EH (cell line): ENCODE data around the gene GCAT.
"Not testable (repeated sequence)": the region's sequence is repeated elsewhere in the genome, so short reads cannot be mapped to it uniquely, and the experiment has no call there.

ENCODE experiments used
- DNase-seq: peaks from one replicate; pipeline ENCODE4 v3.0.0-alpha.2; 2015; ENCODE audit warnings: low read depth

Gene GCAT

GRCh38 chr22:37782340-37783168, 25.2 kb upstream of the GCAT start:
- peak; percentile 97 for DNase-seq

- no peak for DNase-seq
Observed at GRCh38 chr22:37784829-37785495, 22.8 kb upstream of the GCAT start.

GRCh38 chr22:37790234-37790633, 17.5 kb upstream of the GCAT start:
- DNase-seq = no peak

- no peak for DNase-seq
Observed at GRCh38 chr22:37792494-37792893, 15.2 kb upstream of the GCAT start.

- DNase-seq = no peak
Observed at GRCh38 chr22:37794376-37794775, 13.4 kb upstream of the GCAT start.

- DNase-seq = no peak
Observed at GRCh38 chr22:37796079-37796478, 11.7 kb upstream of the GCAT start.

GRCh38 chr22:37797259-37797658, 10.5 kb upstream of the GCAT start:
- not testable (repeated sequence) for DNase-seq

- DNase-seq = no peak
Observed at GRCh38 chr22:37797874-37798500, 9.7 kb upstream of the GCAT start.

GRCh38 chr22:37799979-37800378, 7.8 kb upstream of the GCAT start:
- not testable (repeated sequence) for DNase-seq

GRCh38 chr22:37801946-37802309, 5.8 kb upstream of the GCAT start:
- no peak for DNase-seq

- peak; percentile 57 for DNase-seq
Observed at GRCh38 chr22:37802310-37803194, 5.2 kb upstream of the GCAT start.

- no peak for DNase-seq
Observed at GRCh38 chr22:37803195-37803638, 4.5 kb upstream of the GCAT start.

- DNase-seq = no peak
Observed at GRCh38 chr22:37803639-37804351, 3.9 kb upstream of the GCAT start.

- DNase-seq = no peak
Observed at GRCh38 chr22:37804352-37804880, 3.3 kb upstream of the GCAT start.

GRCh38 chr22:37804881-37805809, 2.6 kb upstream of the GCAT start:
- peak; percentile 87 for DNase-seq

GRCh38 chr22:37805810-37806277, 1.9 kb upstream of the GCAT start:
- DNase-seq = no peak

- peak; percentile 64 for DNase-seq
Observed at GRCh38 chr22:37806409-37807333, 1.1 kb upstream of the GCAT start.

- no peak for DNase-seq
Observed at GRCh38 chr22:37808294-37808657, 542 bp downstream of the GCAT start.
